Middle frontal gyrus (tissue), 1 donor: ENCODE data around the gene TRIM52.
A peak's percentile ranks its signal among the peaks of the same experiment; 100 is the strongest.

ENCODE experiments used
- DNase-seq: peaks from one replicate; pipeline ENCODE4 v3.0.0-alpha.2; 2015; ENCODE audit warnings: low spot score; ENCODE audit errors: extremely low spot score

Gene TRIM52

DNA sequence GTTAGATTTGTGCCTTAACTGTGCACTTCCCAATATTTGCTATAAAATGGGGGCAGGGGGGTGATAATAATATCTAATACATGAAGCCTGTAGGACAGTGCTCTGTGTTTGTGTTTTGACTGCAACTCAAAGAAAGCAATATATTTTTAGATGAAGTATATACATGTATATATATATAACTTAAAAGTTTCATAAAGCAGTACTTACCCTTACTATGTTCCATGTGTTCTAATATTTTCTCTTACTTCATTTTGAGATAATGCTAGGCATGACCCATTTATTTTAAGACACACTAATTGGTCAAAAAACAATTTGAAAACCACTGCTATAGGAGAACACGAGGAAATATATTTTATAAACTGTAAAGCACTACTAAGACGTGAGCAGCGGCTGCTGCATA, 2.4 kb downstream of the TRIM52 start:
- no peak for DNase-seq

DNA sequence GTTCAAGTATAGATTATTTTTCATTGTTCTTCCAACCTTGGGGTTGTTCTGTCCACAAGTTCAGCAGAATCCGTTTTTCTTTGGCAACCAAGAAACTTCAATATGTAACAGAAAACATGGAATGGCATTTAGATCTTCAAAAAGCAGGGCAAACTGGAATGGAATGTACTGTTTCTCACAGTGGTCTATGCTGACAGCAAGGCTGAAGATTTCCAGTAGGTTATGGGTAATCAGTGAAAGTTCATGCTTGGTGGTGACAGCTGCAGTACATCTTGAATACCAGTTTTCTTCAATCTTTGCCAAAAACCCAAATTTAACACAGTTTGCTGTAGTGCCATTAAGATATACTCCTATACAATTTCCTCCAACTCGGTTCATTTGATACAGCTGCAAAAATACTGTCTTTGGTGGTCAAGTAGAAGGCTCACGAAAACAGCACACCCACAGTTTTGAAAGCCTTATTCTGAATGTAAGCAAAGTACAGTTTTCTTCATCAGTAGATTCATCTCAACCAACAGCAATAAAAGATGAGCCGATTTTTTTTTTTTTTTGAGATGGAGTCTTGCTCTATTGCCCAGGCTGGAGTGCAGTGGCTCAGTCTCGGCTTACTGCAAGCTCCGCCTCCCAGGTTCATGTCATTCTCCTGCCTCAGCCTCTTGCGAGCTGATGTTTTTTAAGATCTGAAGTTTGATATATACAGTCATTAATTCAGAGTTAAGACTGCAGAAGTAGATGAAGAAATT, 4.9 kb downstream of the TRIM52 start:
- no peak for DNase-seq

- no peak for DNase-seq
Measured at GRCh38 chr5:181255276-181255675, 5.7 kb downstream of the TRIM52 start.

DNA sequence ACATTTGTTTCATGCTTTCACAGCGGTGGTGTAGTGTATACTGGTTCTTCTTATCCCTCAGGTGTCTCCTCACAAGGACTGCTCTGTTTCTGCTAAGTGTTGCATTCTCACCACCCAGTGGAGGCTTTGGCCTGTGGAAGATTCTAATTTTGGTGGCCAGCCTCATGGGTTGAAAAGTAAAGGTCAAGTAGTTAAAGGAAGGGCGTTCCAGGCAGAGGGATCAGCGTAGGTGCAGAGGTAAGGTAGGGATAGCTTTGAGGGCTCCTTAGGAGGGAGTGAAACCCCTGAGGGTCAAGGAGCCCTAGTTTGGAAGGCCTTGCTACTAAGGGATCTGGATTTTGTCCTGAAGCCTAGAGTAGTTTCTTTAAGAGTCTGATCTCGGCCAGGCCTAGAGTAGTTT, 12.7 kb downstream of the TRIM52 start:
- no peak for DNase-seq

DNA sequence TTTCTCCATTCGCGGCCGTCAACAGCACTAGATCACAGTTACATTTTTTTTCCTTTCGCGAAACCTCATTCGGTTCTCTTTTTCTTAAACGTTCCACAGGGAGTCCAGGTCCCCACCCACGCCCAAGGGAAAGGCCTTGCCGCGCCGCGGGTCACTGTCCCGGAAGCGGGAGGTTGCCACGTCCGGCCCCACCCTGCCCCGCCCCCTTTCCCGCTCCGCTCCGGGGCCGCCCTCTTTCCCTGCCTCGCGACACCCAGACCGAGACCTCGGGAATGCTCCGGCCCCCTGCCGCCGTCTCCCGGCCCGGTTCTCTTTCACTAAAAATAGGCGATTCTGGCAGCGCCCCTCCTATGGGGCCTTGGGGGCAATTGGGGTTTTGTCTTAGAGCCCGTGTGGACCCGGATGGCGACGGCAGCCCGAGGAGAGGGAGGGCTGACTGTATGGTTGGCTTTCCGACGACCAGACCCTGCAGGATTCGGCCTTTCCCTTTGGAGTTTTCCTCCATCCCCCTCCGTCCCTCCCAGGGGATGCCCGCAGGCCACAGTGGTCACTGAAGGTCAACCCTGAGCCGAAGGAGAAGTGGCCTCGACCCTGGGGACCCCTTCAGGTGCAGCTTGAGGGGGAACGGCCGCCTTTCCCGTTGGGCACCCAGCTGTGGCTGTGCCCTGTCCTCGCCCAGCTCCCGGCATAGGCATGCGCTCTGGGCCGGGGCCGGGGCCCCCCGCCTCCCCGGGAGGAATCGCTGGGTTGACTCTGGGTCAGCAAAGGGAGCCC, 14.5 kb downstream of the TRIM52 start:
- DNase-seq, result peak; percentile 68

DNA sequence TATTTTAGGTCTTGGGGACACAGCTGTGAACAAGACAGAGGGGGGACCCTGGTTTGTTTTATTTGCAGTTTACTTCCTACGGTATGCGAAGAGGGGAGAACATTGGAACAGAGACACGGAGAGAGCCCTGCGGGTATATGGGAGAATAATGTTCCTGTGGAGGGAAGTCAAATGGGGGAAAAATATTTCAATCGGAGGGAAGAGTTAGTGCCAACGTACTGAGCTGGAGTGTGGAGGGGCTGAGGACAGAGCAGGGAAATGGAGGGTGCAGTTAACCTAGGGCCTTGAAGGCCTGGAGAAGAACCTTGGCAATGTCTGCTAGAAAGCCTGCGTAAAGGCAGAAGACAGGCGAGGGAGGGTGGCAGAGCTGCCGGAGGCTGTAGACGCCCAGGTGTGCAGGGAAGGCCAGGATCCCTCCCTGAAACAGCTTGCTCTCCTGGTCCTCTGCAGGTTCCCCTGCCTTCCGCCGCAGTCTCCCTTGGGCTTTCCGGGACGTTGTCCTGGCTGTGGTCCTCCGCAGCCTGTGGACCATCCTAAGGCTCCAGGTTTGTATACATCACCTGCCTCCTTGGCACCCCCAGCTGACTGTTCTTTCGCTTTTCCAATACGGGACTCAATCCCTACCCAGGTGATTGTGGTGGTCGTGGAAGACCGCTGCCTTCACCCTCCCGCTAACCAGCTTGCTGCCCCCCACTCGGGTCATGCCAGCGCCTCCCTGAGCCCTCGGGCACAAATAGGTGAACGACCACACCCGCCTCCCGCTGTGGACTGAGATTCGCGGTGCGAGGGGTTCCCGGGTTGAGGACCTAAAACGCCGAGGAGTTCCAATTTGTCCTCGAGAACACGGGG, 15.3 kb downstream of the TRIM52 start:
- no peak for DNase-seq

- DNase-seq, result peak; percentile 82
Measured at GRCh38 chr5:181243564-181244343, 17.2 kb downstream of the TRIM52 start, which contains the start of gene RACK1. Gene RACK1, minus strand, starts transcription at chr5:181243906. Its CDS starts 106 bp downstream, at chr5:181243800.

GRCh38 chr5:181243018-181243563, 17.9 kb downstream of the TRIM52 start:
- no peak for DNase-seq

GRCh38 chr5:181242031-181242451, 18.9 kb downstream of the TRIM52 start:
- DNase-seq, result no peak

DNA sequence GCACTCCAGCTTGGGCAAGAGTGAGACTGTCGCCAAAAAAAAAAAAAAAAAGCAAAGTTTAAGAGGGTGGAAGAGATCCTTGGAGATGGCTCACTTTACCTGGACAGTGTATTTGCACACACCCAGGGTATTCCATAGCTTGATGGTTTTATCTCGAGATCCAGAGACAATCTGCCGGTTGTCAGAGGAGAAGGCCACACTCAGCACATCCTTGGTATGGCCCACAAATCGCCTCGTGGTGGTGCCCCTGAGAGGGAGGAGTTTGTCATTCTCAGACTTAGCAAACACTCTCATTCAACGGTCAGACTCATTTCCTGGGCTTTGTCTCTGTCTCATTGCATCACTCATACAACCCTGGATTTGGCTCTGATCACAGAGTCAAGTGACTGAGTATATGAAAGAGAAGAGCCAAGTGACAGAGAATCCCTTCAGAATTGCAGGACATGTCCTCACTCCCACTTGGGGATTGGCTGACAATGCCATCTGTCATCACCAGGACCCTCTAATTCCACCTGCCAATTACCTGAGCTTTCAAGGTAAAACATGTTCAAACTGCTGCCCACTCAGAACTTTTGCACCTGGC, 19.5 kb downstream of the TRIM52 start:
- no peak for DNase-seq

DNA sequence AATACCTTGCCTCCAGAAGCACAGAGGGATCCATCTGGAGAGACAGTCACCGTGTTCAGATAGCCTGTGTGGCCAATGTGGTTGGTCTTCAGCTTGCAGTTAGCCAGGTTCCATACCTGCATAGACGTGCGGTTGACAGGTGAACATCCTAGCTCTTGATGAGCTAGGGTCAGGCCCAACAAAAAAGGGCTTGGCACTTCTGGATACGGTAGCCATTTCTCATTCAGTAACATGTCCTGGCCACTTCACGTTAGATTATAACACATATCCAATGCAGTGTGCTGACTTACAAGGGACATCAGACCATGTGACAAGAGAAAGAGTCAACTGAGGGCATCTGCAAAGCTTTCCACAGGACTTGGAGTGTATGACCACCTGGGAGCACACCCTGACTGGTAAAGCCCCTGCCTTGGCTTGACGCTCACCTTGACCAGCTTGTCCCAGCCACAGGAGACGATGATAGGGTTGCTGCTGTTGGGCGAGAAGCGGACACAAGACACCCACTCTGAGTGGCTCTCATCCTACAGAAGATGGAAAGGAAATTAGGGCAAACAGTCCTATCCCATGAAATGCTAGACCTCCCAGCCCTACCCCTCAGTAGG, 21.8 kb downstream of the TRIM52 start:
- DNase-seq, result no peak

DNA sequence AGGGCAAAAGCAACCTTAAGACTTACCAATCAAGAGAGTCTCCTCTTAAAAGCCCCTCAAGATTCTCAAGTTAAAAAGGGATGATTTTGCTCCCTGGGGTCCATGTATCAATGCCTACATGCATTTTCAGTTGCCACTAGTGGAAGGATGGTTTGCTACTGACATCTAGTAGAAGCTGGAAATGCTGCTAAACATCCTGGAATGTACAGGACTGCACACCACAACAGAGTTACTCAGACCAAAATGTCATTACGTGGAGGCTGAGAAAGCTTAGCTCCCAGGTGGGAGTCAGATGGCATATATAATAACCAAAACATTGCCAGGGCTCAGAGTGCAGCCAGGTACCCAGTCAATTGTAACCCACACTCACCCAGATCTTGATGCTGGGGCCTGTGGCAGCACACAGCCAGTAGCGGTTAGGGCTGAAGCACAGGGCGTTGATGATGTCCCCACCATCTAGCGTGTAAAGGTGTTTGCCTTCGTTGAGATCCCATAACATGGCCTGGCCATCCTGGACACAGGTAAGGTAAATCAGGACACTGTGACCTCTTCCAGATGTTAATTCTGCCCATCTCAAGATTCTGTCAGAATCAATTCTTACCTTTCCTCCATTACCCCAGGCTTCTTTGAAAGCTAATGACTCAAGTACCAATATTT, 23.1 kb downstream of the TRIM52 start:
- DNase-seq, result no peak

DNA sequence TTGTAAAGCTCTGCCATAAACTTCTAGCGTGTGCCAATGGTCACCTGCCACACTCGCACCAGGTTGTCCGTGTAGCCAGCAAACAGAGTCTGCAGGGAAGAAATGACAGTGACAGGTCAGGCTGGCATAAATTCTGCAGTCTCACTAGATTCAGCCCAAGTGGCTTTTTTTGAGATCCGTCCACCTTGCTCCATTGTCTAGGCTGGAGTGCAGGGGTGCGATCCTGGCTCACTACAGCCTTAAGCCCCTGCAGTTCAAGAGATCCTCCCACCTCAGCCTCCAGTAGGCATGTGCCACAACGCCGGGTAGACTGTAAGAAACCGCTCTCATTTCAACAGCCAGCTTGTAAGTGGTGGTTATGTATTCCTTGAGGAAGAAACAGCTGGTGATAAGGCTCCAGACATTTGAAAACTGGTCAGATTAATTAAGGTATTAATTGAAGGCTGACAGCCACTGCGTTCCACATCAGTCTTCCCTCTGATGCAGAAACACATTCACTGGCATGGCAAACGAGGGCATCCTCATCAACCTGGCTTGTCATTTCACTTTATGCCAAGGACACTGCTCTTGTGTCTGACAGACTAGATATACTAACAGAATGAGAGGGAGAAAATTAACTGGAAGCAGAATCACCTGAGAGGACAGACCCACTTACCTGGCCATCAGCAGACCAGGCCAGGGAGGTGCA, 23.8 kb downstream of the TRIM52 start:
- DNase-seq, result no peak

- DNase-seq, result no peak
Measured at GRCh38 chr5:181236471-181236870, 24.5 kb downstream of the TRIM52 start.

GRCh38 chr5:181235689-181236366, 25.1 kb downstream of the TRIM52 start:
- DNase-seq, result no peak

DNA sequence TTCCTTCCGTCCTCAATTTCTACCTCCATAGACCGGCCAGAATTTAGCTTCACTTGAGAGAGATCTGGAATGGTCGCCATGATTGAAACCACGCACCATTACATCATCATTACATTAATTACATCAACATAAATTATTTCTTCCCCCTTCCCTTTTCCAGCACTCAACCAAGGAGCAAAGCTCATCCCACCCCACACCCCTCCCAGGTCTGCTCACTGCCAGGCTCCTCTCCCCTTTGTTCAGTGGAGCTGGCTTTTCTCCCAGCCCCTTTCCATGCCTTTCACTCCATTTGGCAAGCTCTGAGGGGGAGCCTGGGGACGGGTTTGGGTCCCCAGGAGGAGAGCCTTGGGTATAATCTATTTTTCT, 25.6 kb downstream of the TRIM52 start:
- no peak for DNase-seq

DNA sequence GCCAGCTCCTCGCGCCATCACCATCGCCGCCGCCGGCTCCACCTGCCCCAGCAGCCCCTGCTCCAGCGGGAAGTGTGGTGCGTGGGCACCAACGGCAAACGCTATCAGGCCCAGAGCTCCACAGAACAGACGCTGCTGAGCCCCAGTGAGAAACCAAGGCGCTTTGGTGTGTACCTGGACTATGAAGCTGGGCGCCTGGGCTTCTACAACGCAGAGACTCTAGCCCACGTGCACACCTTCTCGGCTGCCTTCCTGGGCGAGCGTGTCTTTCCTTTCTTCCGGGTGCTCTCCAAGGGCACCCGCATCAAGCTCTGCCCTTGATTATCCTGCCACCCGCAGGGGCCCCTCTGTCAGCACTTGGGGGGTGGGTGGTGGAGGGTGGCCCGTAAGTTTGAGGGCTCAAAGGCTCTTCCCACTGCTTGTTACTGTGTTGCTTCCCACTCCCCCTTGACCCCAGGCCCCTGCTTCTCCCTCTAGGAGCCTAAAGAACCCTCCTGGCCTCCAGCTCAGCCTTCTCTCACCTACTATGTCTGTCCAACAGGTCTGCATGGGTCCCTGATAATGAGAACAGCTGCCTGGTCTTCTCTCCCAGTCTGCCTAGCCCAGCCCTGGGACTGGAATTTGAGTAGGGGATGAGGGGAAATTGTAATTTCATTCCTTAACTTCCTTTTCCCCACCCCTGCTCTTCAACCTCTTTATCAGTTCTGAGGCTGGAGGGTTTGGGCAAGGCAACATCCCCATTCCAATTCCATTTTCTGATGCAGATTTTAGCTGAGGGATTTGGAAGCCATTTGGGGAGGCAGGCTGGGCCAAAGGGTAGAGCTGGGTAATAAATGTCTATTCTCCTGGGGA, 26.3 kb downstream of the TRIM52 start:
- DNase-seq, result no peak
